ENCODE measurements around the gene TNKS2. TPM values are rescaled to one million over a fixed set of nuclear protein-coding genes. Genes with fewer than 3 reads are reported as not detected.

Gene TNKS2
- polyA plus RNA-seq, 1 of the 3 experiments (the other 2 are of a cell fraction), result 12.5 TPM

DNA sequence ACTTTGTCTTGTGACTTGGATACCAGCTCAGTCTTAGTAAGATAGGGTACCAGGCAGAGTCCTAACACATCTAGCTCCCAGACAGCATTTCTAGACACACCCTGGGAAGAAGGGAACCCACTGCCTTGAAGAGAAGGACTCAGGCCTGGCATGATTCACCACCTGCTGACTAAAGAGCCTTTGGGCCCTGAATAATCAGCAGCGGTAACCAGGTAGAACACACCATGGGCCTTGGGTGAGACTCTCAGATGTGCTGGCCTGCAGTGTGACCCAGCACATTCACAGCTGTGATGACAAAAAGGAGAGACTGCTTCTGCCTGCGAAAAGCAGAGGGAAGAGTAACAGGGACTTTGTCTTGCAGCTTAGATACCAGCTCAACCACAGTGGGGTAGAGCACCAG, 10.4 kb upstream of the TNKS2 start (continued):
- TF ChIP-seq FOSL2 (IDR thresholded peaks at IDR 0.05; ENCODE audit: borderline replicate concordance, low read depth) (no peak), RAD21 (IDR thresholded peaks at IDR 0.05; ENCODE audit: low read length) (no peak), TCF12 (IDR thresholded peaks at IDR 0.05) (no peak), EZH2phosphoT487 (IDR thresholded peaks at IDR 0.05; ENCODE audit: borderline replicate concordance, low read depth) (no peak), CHD2 (IDR thresholded peaks at IDR 0.05; ENCODE audit: low read length, partially characterized antibody) (no peak), JUND (IDR thresholded peaks at IDR 0.05) (no peak), RCOR1 (IDR thresholded peaks at IDR 0.05; ENCODE audit: low read length) (no peak), FOXJ3 (CRISPR knock-in tag; IDR thresholded peaks at IDR 0.05) (no peak)
- TF ChIP-seq, protein P1, sequence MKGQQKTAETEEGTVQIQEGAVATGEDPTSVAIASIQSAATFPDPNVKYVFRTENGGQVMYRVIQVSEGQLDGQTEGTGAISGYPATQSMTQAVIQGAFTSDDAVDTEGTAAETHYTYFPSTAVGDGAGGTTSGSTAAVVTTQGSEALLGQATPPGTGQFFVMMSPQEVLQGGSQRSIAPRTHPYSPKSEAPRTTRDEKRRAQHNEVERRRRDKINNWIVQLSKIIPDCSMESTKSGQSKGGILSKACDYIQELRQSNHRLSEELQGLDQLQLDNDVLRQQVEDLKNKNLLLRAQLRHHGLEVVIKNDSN (IDR thresholded peaks at IDR 0.05; ENCODE audit: borderline replicate concordance, low read depth), result no peak
- TF ChIP-seq, protein P2, sequence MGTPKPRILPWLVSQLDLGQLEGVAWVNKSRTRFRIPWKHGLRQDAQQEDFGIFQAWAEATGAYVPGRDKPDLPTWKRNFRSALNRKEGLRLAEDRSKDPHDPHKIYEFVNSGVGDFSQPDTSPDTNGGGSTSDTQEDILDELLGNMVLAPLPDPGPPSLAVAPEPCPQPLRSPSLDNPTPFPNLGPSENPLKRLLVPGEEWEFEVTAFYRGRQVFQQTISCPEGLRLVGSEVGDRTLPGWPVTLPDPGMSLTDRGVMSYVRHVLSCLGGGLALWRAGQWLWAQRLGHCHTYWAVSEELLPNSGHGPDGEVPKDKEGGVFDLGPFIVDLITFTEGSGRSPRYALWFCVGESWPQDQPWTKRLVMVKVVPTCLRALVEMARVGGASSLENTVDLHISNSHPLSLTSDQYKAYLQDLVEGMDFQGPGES (IDR thresholded peaks at IDR 0.05; ENCODE audit: low read depth, low read length), result no peak
- TF ChIP-seq, protein P3, sequence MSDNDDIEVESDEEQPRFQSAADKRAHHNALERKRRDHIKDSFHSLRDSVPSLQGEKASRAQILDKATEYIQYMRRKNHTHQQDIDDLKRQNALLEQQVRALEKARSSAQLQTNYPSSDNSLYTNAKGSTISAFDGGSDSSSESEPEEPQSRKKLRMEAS (IDR thresholded peaks at IDR 0.05; ENCODE audit: low read depth), result no peak
- TF ChIP-seq, protein P4, sequence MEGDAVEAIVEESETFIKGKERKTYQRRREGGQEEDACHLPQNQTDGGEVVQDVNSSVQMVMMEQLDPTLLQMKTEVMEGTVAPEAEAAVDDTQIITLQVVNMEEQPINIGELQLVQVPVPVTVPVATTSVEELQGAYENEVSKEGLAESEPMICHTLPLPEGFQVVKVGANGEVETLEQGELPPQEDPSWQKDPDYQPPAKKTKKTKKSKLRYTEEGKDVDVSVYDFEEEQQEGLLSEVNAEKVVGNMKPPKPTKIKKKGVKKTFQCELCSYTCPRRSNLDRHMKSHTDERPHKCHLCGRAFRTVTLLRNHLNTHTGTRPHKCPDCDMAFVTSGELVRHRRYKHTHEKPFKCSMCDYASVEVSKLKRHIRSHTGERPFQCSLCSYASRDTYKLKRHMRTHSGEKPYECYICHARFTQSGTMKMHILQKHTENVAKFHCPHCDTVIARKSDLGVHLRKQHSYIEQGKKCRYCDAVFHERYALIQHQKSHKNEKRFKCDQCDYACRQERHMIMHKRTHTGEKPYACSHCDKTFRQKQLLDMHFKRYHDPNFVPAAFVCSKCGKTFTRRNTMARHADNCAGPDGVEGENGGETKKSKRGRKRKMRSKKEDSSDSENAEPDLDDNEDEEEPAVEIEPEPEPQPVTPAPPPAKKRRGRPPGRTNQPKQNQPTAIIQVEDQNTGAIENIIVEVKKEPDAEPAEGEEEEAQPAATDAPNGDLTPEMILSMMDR (IDR thresholded peaks at IDR 0.05), result no peak

DNA sequence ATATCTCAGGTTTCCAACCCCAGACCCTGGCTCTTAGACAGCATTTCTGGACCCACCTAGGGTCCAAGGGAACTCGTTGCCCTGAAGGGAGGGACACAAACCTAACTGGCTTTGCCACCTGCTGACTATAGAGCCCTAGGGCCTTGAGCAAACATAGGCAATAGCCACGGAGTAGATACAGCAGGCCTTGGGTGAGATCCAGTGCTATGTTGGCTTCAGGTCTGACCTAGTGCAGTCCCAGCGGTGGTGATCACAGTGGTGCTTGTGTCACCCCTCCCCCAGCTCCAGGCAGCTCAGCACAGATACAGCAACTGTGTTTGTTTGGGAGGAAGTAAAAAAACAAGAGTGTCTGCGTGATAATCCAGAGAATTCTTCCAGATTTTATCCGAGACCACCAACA, 9.7 kb upstream of the TNKS2 start:
- TF ChIP-seq POLR2AphosphoS5 (IDR thresholded peaks at IDR 0.05; ENCODE audit: low read depth, low read length), result no peak
- 72% methylated on average over 5 of the region's 5 CpGs for WGBS (ENCODE audit: low lambda C conversion rate)
- H2AFZ ChIP-seq (ENCODE audit: low read depth), result no peak overlapping the region
- H3K4me1 ChIP-seq (ENCODE audit: control insufficient read depth in 1 of 2, insufficient read depth in 2 of 2, low read depth in 1 of 2, low read length in 1 of 2), result no peaks in the 10 kb centered on the region
- H3K27me3 ChIP-seq (ENCODE audit: insufficient read depth), result no peaks in the 10 kb centered on the region
- no peak overlapping the region for H3K27ac ChIP-seq (ENCODE audit: low read depth in 2 of 2, low read length in 1 of 2)
- POLR2A ChIA-PET, result no interaction called here
- H3K9ac ChIP-seq, result no peak overlapping the region
- no peaks in the 10 kb centered on the region for H3F3A ChIP-seq (replicated peaks; ENCODE audit: insufficient read depth)
- no peak overlapping the region for H3K4me2 ChIP-seq
- H4K20me1 ChIP-seq (ENCODE audit: insufficient read depth), result no peaks in the 10 kb centered on the region
- H3K36me3 ChIP-seq (replicated peaks in 1 of 2; ENCODE audit: control insufficient read depth in 1 of 2, insufficient read depth in 2 of 2, low read length in 1 of 2), result no peaks in the 10 kb centered on the region
- CTCF ChIA-PET, result interaction anchor here (0.6 kb wide), 1 partner anchor 363 kb away, joined by 3 read pairs; no protein-coding TSS in a partner anchor
- no peaks in the 10 kb centered on the region for H3K9me3 ChIP-seq
- H3K9me2 ChIP-seq, result no peaks in the 10 kb centered on the region
- no peak overlapping the region for H3K4me3 ChIP-seq (ENCODE audit: low read depth in 2 of 2, low read length in 1 of 2)
- no peaks in the 10 kb centered on the region for H3K79me2 ChIP-seq (ENCODE audit: insufficient read depth)
- no peak for DNase-seq
